A673 (cell line): ENCODE data around the gene ATRIP. TPM values are rescaled to one million over a fixed set of nuclear protein-coding genes. Genes with fewer than 3 reads are reported as not detected.

Experiments used
- BruUV-seq: library from RNA; stranded (reverse); fragments of 400-500 nt; replicated peaks from 2 replicates; lab custom pipeline; 2021; lab: Mats Ljungman, UMichigan
- CTCF ChIA-PET: fragments of 300-600 bp; sonication (Branson Sonifier 250); formaldehyde crosslinking; loops from one replicate; lab custom pipeline; 2022; ENCODE audit warnings: antibody characterized with exemption; lab: Charles Lee
- POLR2A ChIA-PET: fragments of 300-600 bp; sonication (Branson Sonifier 250); formaldehyde crosslinking; loops from one replicate; lab custom pipeline; 2022; ENCODE audit warnings: antibody characterized with exemption; ENCODE audit not compliant: low non-redundant PET; lab: Charles Lee
- DNase-seq: peaks from one replicate; pipeline ENCODE4 v3.0.0-alpha.2; 2015; ENCODE audit warnings: low spot score
- H3K27ac ChIP-seq: fragments of 200-600 bp; sonication (generic); 2 replicates; pipeline ENCODE4 v1.5.1; 2016; ENCODE audit warnings: mixed run types, low read depth, mild to moderate bottlenecking, mixed read lengths, antibody characterized with exemption, low read length; ENCODE audit not compliant: poor library complexity, severe bottlenecking
- H3K27me3 ChIP-seq: fragments of 200-600 bp; sonication (generic); replicated peaks from 2 replicates; pipeline ENCODE4 v1.6.1; 2017; ENCODE audit warnings: mixed run types, low read depth, mild to moderate bottlenecking, mixed read lengths, antibody characterized with exemption, low read length; ENCODE audit not compliant: insufficient read depth, poor library complexity
- H3K36me3 ChIP-seq: fragments of 200-600 bp; sonication (generic); 2 replicates; pipeline ENCODE4 v1.6.1; 2016; ENCODE audit warnings: mixed run types, mild to moderate bottlenecking, mixed read lengths, antibody characterized with exemption, low read length; ENCODE audit not compliant: insufficient read depth, poor library complexity, severe bottlenecking
- H3K4me1 ChIP-seq: fragments of 200-600 bp; sonication (generic); 2 replicates; pipeline ENCODE4 v1.6.1; 2017; ENCODE audit warnings: mixed run types, mild to moderate bottlenecking, mixed read lengths, antibody characterized with exemption, low read length; ENCODE audit not compliant: insufficient read depth, poor library complexity, severe bottlenecking
- H3K4me3 ChIP-seq: fragments of 200-600 bp; sonication (generic); 2 replicates; pipeline ENCODE4 v1.5.1; 2016; ENCODE audit warnings: low read depth, mixed run types, mild to moderate bottlenecking, mixed read lengths, low read length; ENCODE audit not compliant: poor library complexity, severe bottlenecking
- H3K9me3 ChIP-seq: fragments of 200-600 bp; sonication (generic); 2 replicates; pipeline ENCODE4 v1.6.1; 2016; ENCODE audit warnings: mixed run types, low read depth, mild to moderate bottlenecking, mixed read lengths, antibody characterized with exemption, low read length; ENCODE audit not compliant: poor library complexity, severe bottlenecking
- CTCF ChIP-seq: fragments of 300-800, 200-600 bp; sonication (generic); conservative IDR thresholded peaks from 2 replicates; pipeline ENCODE4 v1.5.1; 2017; ENCODE audit warnings: low read depth, mild to moderate bottlenecking, antibody characterized with exemption, low read length, moderate library complexity, mixed read lengths
- EZH2 ChIP-seq: fragments of 200-600 bp; sonication (generic); IDR thresholded peaks from 2 replicates; pipeline ENCODE4 v1.6.1; 2017; ENCODE audit warnings: borderline replicate concordance, low read depth, mild to moderate bottlenecking, mixed read lengths, antibody characterized with exemption, low read length; ENCODE audit not compliant: poor library complexity, severe bottlenecking
- intact Hi-C: fragments of 100-400 bp; cut with micrococcal nuclease; formaldehyde crosslinking; loops from one replicate; pipeline ENCODE4 v1.10.0; 2022; ENCODE audit not compliant: unreplicated experiment
- total RNA-seq: library from RNA; stranded (reverse); gene quantifications from 2 replicates; pipeline ENCODE4 v1.2.3, GENCODE V29; 2021

ATRIP gene
- total RNA-seq, 1 experiment from 2014 or later, result 9.7 TPM

DNA sequence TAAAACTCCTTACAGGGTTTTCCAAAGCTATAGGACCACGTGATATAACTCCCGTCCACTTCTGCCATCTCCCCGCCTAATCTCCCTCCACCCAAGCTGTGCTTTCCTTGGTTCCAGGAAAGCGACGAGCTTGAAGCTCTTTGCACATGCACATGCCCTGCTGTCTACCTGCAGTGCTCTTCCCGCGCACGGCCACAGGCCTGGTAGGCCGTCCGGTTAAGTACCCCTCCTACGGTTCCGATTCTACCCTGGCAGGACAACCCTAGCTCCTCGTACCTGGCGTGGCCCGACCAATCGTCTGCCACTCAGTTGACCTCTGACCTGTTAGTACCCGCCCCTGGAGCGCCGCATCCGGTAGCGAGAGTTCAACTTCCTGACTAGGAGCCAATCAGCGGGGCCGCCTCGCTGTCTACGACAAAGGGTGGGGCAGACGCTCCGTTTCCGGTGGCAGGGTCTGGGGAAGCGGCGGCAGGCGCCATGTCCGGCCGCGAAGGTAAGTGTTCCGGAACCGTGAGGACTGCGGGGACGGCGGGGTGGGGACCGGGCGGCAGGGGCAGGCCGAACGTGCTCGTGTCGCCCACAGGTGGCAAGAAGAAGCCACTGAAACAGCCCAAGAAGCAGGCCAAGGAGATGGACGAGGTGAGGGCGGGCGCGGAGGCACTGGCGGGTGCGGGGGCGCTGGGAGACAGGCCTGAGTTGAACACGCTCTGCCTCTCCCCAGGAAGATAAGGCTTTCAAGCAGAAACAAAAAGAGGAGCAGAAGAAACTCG lies 6.5 kb upstream of the ATRIP start, which contains the start of the genes CCDC51 and TMA7:
TSS of gene CCDC51 (minus strand) at position 300 of the 770 bp plus-strand sequence. CDS start 4,991 bp downstream, outside the sequence.
TSS of gene TMA7 (plus strand) at position 438 of the 770 bp plus-strand sequence. CDS start at position 478, 40 bp downstream.
- no peaks in the 10 kb centered on the region for H3K27me3 ChIP-seq
- intact Hi-C loops, result loop anchor here (5.0 kb wide), 1 partner anchor 38 kb away; no protein-coding TSS in a partner anchor
- ChIA-PET POLR2A (interaction anchor here (0.7 kb wide), 1 partner anchor 69 kb away, joined by 3 read pairs; no protein-coding TSS in a partner anchor), CTCF (interaction anchor here (0.6 to 1.2 kb wide), 3 partner anchors 39 to 118 kb away, joined by 3 read pairs; no protein-coding TSS in a partner anchor)
- DNase-seq, result peak; percentile 93
- TF ChIP-seq CTCF (no peak), EZH2 (no peak)
- H3K4me3 ChIP-seq, result peak within 1 kb of the TSS; percentile 74
- no peaks in the 10 kb centered on the region for H3K4me1 ChIP-seq
- H3K27ac ChIP-seq, result peak within 1 kb of the TSS; percentile 80
- peaks cover 6% of the 10 kb centered on the region for H3K36me3 ChIP-seq
- BruUV-seq, result no TSS peak
- no peaks in the 10 kb centered on the region for H3K9me3 ChIP-seq

DNA sequence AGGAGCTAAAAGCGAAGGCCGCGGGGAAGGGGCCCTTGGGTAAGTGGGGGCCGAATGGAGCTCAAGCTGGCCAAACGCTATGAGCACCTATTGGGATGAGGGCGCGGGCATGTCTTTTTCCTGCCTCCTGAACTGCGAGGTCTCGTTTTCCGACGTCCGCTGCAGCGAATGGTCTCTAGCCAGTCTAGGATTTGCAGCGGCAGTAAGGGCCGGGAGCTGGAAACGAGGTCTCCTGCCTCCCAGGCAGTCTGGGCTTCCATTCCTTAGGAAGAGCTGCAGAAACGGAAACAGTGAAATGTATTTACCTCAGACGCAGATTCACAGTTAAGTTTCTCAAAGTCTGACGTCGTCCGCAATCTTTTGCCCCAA lies 6.0 kb upstream of the ATRIP start:
- peak overlapping the region; percentile 74 for H3K4me3 ChIP-seq
- TF ChIP-seq EZH2 (no peak), CTCF (no peak)
- POLR2A ChIA-PET, result no interaction called here
- H3K27me3 ChIP-seq, result no peaks in the 10 kb centered on the region
- BruUV-seq, result TSS peak; percentile 75
- H3K4me1 ChIP-seq, result no peaks in the 10 kb centered on the region
- H3K9me3 ChIP-seq, result no peaks in the 10 kb centered on the region
- CTCF ChIA-PET, result no interaction called here
- intact Hi-C loops, result no loop called here
- peak overlapping the region; percentile 80 for H3K27ac ChIP-seq
- H3K36me3 ChIP-seq, result peaks cover 6% of the 10 kb centered on the region
- DNase-seq, result no peak

DNA sequence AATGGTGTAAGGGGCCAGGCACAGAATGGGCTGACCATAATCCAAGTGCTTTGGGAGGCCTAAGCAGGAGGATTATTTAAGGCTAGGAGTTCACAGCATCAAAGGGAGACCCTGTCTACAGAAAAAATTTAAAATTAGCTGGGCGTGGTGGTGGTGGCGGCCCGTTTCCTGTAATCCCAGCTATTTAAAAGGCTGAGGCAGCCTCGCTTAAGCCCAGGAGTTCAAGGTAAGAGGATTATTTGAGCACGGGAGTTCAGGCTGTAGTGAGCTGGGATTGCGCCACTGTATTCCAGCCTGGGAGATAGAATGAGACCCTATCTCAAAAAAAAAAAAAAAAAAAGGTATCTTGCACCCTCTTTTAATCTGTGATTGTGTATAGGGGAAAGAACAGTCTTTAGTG lies 4.6 kb upstream of the ATRIP start:
- TF ChIP-seq EZH2 (no peak), CTCF (no peak)
- BruUV-seq, result no TSS peak
- intact Hi-C loops, result no loop called here
- CTCF ChIA-PET, result no interaction called here
- POLR2A ChIA-PET, result no interaction called here
- no peaks in the 10 kb centered on the region for H3K27me3 ChIP-seq
- H3K9me3 ChIP-seq, result no peaks in the 10 kb centered on the region
- DNase-seq, result no peak
- H3K36me3 ChIP-seq, result peaks cover 6% of the 10 kb centered on the region
- no peak overlapping the region for H3K27ac ChIP-seq
- peak overlapping the region; percentile 74 for H3K4me3 ChIP-seq
- no peaks in the 10 kb centered on the region for H3K4me1 ChIP-seq
